RWPE2 (cell line): ENCODE measurements around the gene SLFN11.
"Not testable (repeated sequence)": the region's sequence is repeated elsewhere in the genome, so short reads cannot be mapped to it uniquely, and the experiment has no call there.

ENCODE experiments used
- ATAC-seq: fragments of 200-7000 bp; cut with Tn5 transposase; 3 replicates; pipeline ENCODE4 v1.9.1; 2021; ENCODE audit warnings: low read depth
- DNase-seq: peaks from one replicate; pipeline ENCODE4 v3.0.0-alpha.2; 2020; ENCODE audit warnings: low spot score
- H3K27ac ChIP-seq: fragments of 450-650 bp; 2 replicates; pipeline ENCODE4 v1.5.1; 2017; ENCODE audit warnings: mild to moderate bottlenecking; ENCODE audit not compliant: poor library complexity, severe bottlenecking
- H3K27me3 ChIP-seq: fragments of 250-450 bp; sonication (Bioruptor Pico); 2 replicates; pipeline ENCODE4 v1.5.1; 2021; ENCODE audit warnings: mild to moderate bottlenecking, moderate library complexity; ENCODE audit not compliant: insufficient read depth, poor library complexity, severe bottlenecking
- H3K36me3 ChIP-seq: fragments of 250-450 bp; sonication (Bioruptor Pico); 2 replicates; pipeline ENCODE4 v1.5.1; 2020; ENCODE audit warnings: low read depth, mild to moderate bottlenecking, moderate library complexity
- H3K4me1 ChIP-seq: fragments of 250-450 bp; sonication (Bioruptor Pico); 2 replicates; pipeline ENCODE4 v1.5.1; 2021; ENCODE audit warnings: mild to moderate bottlenecking, moderate library complexity; ENCODE audit not compliant: insufficient read depth, poor library complexity, severe bottlenecking
- H3K4me3 ChIP-seq: fragments of 250-450 bp; sonication (Bioruptor Pico); 2 replicates; pipeline ENCODE4 v1.5.1; 2021; ENCODE audit warnings: mild to moderate bottlenecking, moderate library complexity; ENCODE audit not compliant: severe bottlenecking
- H3K9me3 ChIP-seq: fragments of 250-450 bp; sonication (Bioruptor Pico); 2 replicates; pipeline ENCODE4 v1.5.1; 2021; ENCODE audit warnings: mild to moderate bottlenecking, moderate library complexity; ENCODE audit not compliant: severe bottlenecking
- CTCF ChIP-seq: fragments of 450-650 bp; IDR thresholded peaks from one replicate; pipeline ENCODE4 v1.5.1; 2017; ENCODE audit warnings: mild to moderate bottlenecking, moderate library complexity; ENCODE audit not compliant: poor library complexity, severe bottlenecking

SLFN11 gene

DNA sequence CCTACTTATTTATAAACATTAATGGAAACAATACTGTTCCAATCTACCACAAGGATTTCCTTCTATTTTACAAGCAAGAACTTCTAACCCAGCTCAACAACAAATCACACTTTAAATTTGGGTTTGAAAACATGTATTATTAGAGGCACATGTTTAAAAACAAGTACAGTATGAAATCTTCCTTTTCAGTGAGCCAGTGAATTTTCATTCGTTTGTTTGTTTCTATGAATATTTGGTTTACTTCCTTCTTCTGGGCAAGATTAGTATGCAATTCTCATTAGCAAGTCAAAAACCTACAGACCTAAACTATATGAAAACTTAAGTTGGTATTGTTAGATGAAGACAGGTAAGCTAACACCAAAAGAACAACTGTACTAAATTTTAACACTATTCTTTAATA lies 33.1 kb upstream of the SLFN11 start:
- TF ChIP-seq CTCF = no peak
- Histone ChIP-seq H3K27ac (no peak overlapping the region), H3K4me3 (no peak overlapping the region), H3K27me3 (peaks cover 33% of the 10 kb centered on the region), H3K9me3 (no peaks in the 10 kb centered on the region), H3K4me1 (no peaks in the 10 kb centered on the region), H3K36me3 (no peaks in the 10 kb centered on the region)
- ATAC-seq = no peak
- DNase-seq = no peak

DNA sequence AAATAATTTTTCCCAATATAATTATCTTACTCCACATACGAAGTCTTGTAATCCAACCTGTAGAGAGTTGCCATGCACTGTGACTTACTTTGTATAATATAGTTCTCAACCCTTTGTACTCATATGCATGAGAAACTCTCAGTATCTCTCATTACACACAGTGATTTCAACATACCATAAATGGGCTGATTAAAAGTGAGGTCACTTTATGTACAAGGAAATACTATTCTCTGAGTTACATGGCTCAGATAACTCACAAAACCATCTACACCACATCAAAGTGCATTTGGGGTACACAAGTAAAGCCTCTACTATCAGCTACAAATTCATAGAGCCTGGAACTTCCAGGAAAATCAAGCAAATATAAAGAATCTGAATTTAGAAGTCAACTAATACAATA lies 30.9 kb upstream of the SLFN11 start:
- no peak for TF ChIP-seq CTCF
- DNase-seq = no peak
- no peak for ATAC-seq
- Histone ChIP-seq H3K36me3 (no peaks in the 10 kb centered on the region), H3K4me3 (no peak overlapping the region), H3K27ac (no peak overlapping the region), H3K9me3 (no peaks in the 10 kb centered on the region), H3K27me3 (peaks cover 23% of the 10 kb centered on the region), H3K4me1 (no peaks in the 10 kb centered on the region)

- not testable (repeated sequence) for DNase-seq, H3K9me3 ChIP-seq, ATAC-seq, H3K4me3 ChIP-seq, H3K27me3 ChIP-seq, H3K4me1 ChIP-seq, H3K36me3 ChIP-seq, H3K27ac ChIP-seq
These were observed 20.4 kb upstream of the SLFN11 start for GRCh38 chr17:35393783-35394182.

DNA sequence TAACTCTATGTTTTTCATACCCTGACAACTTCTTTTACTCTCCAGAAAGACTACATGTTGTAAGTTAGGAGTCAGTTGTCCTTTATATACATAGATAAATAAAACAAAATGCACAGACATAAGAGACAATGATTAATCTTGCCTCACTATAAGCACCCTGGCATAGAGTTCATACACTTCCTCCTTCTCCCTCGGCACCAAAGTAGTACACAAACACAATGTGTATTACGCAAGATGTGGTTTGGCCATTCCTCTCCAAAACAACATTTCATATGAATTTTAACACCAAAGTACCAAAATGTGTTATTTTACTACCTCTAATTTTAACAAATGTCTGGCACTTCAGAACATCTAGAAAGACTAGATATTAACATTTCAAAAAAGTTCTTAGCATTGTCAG lies 17.2 kb upstream of the SLFN11 start:
- no peaks in the 10 kb centered on the region for H3K4me1 ChIP-seq
- ATAC-seq = no peak
- no peak for DNase-seq
- no peaks in the 10 kb centered on the region for H3K9me3 ChIP-seq
- H3K27ac ChIP-seq = no peak overlapping the region
- no peak overlapping the region for H3K4me3 ChIP-seq
- no peaks in the 10 kb centered on the region for H3K36me3 ChIP-seq
- peaks cover 12% of the 10 kb centered on the region for H3K27me3 ChIP-seq
- no peak for TF ChIP-seq CTCF

GRCh38 chr17:35390156-35390555 lies 16.7 kb upstream of the SLFN11 start:
- Histone ChIP-seq H3K4me1 (no peaks in the 10 kb centered on the region), H3K27ac (no peak overlapping the region), H3K9me3 (no peaks in the 10 kb centered on the region), H3K4me3 (no peak overlapping the region), H3K36me3 (no peaks in the 10 kb centered on the region), H3K27me3 (peaks cover 12% of the 10 kb centered on the region)
- DNase-seq = no peak
- TF ChIP-seq CTCF = no peak
- ATAC-seq = no peak
